K562 (cell line): ENCODE measurements around the gene ARFGAP3. TPM values are rescaled to one million over a fixed set of nuclear protein-coding genes. Genes with fewer than 3 reads are reported as not detected.

Experiments used
- L3MBTL2 ChIP-seq: fragments of 450-650 bp; IDR thresholded peaks from 2 replicates; pipeline ENCODE4 v1.6.1; 2016; ENCODE audit warnings: mild to moderate bottlenecking, moderate library complexity
- RBM15 ChIP-seq: fragments of 200-400 bp; formaldehyde crosslinking; IDR thresholded peaks from 2 replicates; pipeline ENCODE4 v1.6.1; 2018; ENCODE audit warnings: mild to moderate bottlenecking, low read length, moderate library complexity; ENCODE audit not compliant: insufficient read depth
- ZBTB7A ChIP-seq: IDR thresholded peaks from 2 replicates; pipeline ENCODE4 v1.6.1; 2011; ENCODE audit warnings: low read depth, mild to moderate bottlenecking, low read length, moderate library complexity, borderline replicate concordance; ENCODE audit not compliant: control insufficient read depth
- ZFP36 ChIP-seq: fragments of 150-350 bp; IDR thresholded peaks from 2 replicates; pipeline ENCODE4 v1.6.1; 2018; ENCODE audit warnings: low read length, low read depth; ENCODE audit not compliant: partially characterized antibody
- polyA plus RNA-seq, 8 experiments: library from polyadenylated mRNA; depleted of rRNA in 4 of 8; stranded (reverse) in 5 of 8; unstranded in 3 of 8; fragments of >200 nt; fragmentation: Nextera tagmentation in 2 of 8; fragmentation: Illumina TruSeq in 1 of 8; extraction: Ambion mirVana in 2 of 8; extraction: Trizol in 1 of 8; gene quantifications; 2 replicates each; pipeline versions ENCODE4 v1.2.1 to v1.2.3, GENCODE V29; 2011 to 2014; ENCODE audit warnings: inconsistent platforms in 1 of 8, missing spikeins in 1 of 8
- total RNA-seq, 7 experiments: library from RNA; depleted of rRNA in 6 of 7; stranded (reverse); fragments of >200 nt in 6 of 7; fragmentation: Illumina TruSeq in 2 of 7; extraction: Trizol in 2 of 7; gene quantifications; 2 replicates each; pipeline versions ENCODE4 v1.2.1 to v1.2.3, GENCODE V29; 2011 to 2021; ENCODE audit warnings: low replicate concordance in 1 of 7
- TF ChIP-seq, protein P1 (sequence below): sonication (generic); formaldehyde crosslinking; IDR thresholded peaks from 2 replicates; pipeline ENCODE4 v1.8.0; 2022; ENCODE audit warnings: missing genetic modification reagents, mild to moderate bottlenecking, moderate library complexity, borderline replicate concordance
- TF ChIP-seq, protein P2 (sequence below), 2 experiments: fragments of 450-650 bp; formaldehyde crosslinking in 1 of 2; IDR thresholded peaks; 2 replicates each; pipeline versions ENCODE4 v1.4.0 to v1.6.1; 2014 to 2020; ENCODE audit warnings: mild to moderate bottlenecking in 2 of 2, borderline replicate concordance in 1 of 2, low read depth in 1 of 2
- TF ChIP-seq, protein P3 (sequence below): fragments of 450-650 bp; formaldehyde crosslinking; IDR thresholded peaks from 2 replicates; pipeline ENCODE4 v1.4.0; 2022; ENCODE audit warnings: missing genetic modification characterization

The ARFGAP3 gene
- total and polyA plus RNA-seq, 9 of the 15 experiments (the other 6 are each of a cell fraction or from before 2014, with no cell fraction given): 14.2 to 31.9 (median 22.7) TPM

DNA sequence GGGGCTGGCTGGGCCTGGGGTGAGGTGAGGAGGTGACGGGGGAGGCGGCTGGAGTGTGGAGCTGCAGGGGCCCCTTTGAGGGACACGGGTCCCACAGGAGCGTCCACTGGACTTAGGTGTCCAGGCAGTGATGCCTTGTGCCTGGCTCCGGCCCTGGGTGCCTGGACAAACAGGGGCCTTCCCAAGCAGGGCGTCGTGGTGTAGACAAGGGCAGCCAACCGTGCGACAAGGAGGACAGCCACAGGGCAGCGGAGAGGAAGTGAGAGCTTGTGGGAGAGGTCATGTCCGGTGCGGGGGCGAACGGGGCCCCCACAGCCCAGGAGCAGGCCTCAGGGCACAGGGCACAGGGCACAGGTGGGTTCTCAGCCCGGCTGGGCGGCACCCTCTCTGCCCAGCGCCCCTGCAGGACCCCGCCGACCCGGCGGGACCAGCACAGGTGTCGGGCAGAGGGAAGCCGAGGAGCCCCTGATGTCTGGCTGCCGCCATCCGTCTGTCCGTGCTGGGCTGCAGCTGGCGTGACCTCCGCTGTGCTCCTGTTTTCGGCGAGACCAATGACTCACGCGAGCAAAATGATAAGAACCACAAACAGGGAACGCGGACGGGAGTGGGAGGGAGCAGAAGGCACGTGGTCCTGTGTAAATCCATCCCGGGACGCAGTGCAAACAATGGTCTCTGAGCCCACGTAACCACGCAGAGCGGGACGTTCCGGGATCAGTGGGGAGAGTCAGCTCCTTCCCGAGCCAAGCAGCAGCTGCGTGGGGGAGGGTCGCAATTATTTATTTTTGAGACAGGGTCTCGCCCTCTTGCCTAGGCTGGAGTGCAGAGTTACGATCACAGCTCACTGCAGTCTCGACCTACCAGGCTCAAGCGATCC is 87.3 kb downstream of the ARFGAP3 start (continued):
- TF ChIP-seq, protein P1, sequence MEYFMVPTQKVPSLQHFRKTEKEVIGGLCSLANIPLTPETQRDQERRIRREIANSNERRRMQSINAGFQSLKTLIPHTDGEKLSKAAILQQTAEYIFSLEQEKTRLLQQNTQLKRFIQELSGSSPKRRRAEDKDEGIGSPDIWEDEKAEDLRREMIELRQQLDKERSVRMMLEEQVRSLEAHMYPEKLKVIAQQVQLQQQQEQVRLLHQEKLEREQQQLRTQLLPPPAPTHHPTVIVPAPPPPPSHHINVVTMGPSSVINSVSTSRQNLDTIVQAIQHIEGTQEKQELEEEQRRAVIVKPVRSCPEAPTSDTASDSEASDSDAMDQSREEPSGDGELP: peak; percentile 54; the same call in 1 of the 2 replicates
- peak; percentile 37 for TF ChIP-seq ZFP36
- no peak for TF ChIP-seq RBM15
- TF ChIP-seq L3MBTL2: peak; percentile 63
- TF ChIP-seq ZBTB7A: peak; percentile 40; the same call in 1 of the 2 replicates
- TF ChIP-seq, protein P2, sequence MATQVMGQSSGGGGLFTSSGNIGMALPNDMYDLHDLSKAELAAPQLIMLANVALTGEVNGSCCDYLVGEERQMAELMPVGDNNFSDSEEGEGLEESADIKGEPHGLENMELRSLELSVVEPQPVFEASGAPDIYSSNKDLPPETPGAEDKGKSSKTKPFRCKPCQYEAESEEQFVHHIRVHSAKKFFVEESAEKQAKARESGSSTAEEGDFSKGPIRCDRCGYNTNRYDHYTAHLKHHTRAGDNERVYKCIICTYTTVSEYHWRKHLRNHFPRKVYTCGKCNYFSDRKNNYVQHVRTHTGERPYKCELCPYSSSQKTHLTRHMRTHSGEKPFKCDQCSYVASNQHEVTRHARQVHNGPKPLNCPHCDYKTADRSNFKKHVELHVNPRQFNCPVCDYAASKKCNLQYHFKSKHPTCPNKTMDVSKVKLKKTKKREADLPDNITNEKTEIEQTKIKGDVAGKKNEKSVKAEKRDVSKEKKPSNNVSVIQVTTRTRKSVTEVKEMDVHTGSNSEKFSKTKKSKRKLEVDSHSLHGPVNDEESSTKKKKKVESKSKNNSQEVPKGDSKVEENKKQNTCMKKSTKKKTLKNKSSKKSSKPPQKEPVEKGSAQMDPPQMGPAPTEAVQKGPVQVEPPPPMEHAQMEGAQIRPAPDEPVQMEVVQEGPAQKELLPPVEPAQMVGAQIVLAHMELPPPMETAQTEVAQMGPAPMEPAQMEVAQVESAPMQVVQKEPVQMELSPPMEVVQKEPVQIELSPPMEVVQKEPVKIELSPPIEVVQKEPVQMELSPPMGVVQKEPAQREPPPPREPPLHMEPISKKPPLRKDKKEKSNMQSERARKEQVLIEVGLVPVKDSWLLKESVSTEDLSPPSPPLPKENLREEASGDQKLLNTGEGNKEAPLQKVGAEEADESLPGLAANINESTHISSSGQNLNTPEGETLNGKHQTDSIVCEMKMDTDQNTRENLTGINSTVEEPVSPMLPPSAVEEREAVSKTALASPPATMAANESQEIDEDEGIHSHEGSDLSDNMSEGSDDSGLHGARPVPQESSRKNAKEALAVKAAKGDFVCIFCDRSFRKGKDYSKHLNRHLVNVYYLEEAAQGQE (IDR thresholded peaks at IDR 0.05; ENCODE audit: borderline replicate concordance): no peak
- TF ChIP-seq, protein P2 (CRISPR knock-in tag; IDR thresholded peaks at IDR 0.05; ENCODE audit: low read depth): no peak
- TF ChIP-seq, protein P3, sequence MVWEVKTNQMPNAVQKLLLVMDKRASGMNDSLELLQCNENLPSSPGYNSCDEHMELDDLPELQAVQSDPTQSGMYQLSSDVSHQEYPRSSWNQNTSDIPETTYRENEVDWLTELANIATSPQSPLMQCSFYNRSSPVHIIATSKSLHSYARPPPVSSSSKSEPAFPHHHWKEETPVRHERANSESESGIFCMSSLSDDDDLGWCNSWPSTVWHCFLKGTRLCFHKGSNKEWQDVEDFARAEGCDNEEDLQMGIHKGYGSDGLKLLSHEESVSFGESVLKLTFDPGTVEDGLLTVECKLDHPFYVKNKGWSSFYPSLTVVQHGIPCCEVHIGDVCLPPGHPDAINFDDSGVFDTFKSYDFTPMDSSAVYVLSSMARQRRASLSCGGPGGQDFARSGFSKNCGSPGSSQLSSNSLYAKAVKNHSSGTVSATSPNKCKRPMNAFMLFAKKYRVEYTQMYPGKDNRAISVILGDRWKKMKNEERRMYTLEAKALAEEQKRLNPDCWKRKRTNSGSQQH (CRISPR knock-in tag): no peak
